GM21717 (cell line): ENCODE data around the gene PPP1R1C.

ENCODE experiments used
- ATAC-seq: cut with Tn5 transposase; IDR thresholded peaks from one replicate; pipeline ENCODE4 v1.9.1; 2021; ENCODE audit warnings: mild to moderate bottlenecking, moderate library complexity; ENCODE audit not compliant: unreplicated experiment

Gene PPP1R1C

DNA sequence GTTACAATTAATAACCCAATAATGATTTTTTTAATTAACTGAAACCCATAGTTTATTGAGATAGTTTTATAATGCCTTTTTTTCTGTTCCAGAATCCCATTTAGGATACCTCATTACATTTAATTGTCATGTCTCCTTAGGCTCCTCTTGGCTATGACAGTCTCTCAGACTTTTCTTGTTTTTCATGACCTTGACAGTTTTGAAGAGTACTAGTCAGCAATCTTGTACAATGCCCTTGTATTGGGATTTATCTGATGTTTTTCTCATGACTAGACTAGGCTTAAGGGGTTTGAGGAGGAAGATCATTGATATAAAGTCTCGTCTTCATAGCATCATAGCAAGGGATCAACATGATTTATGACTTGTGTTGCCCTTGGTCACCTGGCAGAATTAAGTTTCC, 72.4 kb downstream of the PPP1R1C start:
- no peak for ATAC-seq

DNA sequence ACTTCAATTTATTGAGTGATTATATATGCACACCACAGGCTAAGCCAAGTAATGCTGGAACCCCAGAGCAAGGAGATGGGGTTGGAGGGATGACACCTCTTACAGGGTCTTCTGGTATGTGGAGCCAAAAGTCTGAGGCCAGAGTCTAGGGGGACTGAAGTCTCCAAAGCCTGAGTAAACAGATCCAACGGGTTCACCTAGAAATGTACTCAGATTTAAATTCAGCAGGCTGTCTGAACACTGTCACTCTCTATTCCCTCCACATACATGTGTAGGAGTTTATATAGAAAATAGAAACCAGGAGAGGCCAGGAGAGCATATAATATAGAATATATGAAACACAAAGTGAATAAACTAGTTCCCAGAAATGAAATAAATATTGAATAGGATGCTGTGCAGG, 76.1 kb downstream of the PPP1R1C start:
- no peak for ATAC-seq

DNA sequence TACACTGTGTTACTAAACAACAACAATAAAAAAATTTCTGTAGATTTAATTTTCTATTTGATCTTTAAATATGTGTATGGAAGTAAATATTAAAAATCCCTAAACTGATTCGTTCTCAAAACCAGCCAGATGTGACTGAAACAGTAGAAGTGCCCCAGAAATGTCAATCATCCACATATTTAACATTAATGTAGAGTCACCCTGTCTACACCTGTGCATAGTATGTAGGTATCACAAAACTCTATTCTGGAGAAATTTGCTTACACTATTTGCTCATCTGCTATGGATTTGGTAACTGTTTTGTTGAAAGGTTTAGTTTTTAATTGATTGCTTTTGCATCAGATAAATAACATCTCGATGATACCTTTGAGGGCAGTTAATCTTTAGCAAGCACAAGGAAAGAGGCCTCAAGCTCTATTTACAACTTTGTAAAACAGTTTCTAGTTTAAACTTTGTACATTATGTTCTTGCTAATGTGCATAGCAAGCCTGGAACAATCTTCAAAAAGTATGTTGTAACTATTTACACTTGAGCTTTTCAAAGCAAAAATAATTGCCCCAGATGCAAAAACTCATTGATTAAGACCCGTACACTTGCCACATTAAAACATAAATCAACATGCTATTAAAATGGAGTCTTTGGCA, 76.8 kb downstream of the PPP1R1C start:
- no peak for ATAC-seq

DNA sequence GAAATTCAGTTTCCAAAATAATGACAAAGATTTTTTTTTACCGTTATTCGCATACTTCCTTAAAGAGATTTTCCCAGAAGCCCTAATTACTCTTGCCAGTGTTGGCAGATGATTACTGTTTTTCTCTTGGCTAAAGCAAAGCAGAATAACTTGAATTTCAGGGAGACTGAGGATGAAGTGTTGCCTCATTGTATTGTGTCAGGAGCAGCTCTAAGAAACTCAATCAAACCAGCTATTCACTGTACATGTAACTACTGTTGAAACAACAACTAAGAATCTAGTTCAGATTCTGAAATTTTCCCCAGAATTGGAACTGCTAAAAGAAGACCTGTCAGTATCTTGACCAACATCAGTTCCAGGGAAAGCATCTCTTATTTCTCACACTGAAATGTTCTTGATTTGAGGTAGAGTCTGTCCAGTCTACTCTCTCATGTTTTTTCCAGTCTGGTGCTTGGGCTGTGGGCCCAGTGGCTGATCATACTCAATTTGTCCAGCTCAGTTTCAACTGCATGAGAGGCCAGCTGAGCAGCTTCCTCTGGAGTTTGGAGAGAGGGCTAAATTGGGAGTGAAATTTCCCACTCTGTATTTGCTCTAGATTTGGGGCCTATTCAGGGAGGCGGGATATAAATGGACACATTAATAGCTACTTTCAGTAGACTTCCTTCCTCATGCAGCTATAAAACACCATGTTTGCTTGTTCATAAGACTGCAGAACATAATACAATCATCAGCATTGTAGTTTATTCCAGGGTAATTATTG, 78.5 kb downstream of the PPP1R1C start:
- no peak for ATAC-seq

DNA sequence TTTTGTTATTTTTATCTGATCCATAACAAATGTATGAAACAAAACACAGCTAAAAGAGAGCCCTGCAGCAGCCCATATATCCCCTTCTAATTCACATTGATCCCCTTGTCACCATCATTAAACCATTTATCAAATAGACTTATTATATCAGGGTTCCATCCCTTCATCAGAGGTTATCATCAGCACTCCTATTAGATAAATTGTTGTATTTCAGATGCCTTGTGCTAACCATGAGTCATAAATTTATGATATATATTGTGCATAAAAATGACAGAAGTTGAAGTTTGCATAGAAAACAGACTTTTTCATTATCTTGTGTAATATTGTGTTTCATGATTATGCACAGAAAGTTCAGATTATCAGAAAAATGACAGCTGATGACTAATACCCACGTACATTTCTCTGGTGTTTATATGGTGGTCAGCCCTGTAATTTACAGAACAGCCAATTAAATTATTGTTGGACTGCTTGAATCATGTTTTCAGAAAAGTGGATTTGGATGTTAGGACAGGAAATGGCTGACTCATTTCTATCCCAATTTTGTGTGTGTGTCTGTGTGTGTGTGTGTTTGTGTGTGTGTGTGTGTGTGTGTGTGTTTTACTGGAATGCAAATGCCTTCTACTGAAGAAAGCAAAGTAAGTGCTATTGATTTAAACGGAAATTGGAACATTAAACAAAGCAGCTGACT, 80.9 kb downstream of the PPP1R1C start:
- no peak for ATAC-seq

DNA sequence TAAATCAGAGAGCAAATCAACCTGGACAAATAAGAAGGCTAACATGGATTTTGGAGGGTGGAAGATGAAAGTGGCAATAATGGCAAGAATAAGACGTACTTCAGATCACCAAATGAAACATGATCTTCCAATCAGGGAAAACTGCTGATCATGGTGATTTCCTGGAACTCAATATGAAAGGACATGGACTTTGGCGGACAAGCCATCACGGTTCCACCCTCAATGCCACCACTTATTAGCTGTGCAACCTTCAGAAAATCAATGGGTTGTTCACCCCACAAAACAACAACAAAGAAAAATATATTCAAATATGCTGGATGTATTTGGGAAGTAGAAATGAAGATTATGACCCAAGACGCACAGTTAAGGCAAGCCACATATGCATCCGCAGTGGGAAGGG, 81.7 kb downstream of the PPP1R1C start:
- ATAC-seq: no peak

DNA sequence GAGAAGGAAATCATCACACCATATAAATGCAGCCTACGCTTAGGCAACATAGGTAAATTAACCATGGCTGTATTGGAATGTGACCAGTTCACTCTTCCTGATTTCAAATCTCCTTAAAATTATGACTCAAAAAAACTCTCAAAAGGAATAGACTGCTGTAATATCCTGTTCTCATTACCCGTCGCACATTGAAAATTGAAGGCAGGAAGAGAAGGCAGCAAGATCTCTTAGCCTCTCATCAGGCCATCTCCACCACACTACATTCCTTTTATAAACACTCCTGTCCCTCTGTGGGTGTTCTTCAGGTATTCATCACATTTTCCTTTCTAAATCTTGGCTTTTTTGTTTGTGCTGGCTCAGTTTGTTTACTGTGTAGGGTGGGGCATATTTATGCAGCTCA, 83.2 kb downstream of the PPP1R1C start:
- ATAC-seq: no peak

DNA sequence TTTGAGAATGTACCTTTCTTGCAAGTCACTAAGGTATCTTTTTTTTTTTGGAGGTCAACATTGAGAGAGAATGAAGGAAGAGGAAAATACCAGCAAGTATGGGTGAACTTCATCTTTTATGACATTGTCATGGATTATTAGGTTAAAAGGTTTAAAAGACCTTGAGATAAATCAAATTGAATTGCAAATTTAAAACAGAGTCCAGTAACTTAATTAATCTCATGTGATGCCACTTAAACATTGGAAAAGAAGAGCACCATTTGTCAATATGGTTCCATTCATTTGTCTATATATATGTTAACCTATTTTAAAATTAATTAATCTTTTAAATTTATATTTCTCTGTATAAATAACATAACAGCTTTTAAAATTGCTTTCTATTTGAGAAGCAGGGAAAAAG, 83.8 kb downstream of the PPP1R1C start:
- no peak for ATAC-seq

DNA sequence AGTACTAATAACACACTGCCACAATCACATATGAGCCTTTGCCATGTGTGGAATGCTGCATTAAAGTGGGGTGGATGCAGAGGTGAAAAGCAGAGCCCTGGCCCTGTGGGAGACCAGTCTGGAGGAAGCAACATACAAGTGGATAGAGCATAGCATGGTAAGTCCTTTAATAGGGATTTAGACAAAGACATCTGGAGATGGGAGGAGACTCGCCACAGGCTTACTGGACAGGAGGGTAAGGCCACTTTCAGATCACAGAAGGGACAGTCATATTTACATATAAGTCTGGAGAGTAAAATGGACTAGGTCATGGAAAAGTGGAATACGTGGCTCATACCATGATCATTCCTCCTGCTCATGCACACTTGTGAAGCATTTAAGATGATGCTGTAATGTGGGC, 84.3 kb downstream of the PPP1R1C start:
- no peak for ATAC-seq

DNA sequence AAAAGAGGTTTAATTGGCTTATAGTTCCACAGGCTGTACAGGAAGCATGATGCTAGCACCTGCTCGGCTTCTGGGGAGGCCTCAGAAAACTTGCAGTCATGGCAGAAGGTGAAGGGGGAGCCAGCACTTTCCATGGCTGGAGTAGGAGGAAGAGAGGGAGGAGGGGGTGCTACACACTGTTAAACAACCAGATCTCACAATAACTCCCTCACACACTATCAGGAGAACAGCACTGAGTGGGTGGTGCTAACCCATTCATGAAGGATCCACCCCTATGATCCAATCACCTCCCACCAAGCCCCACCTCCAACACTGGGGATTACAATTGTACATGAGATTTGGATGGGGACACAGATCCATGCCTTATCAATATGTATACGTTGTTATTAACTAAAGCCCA, 85.1 kb downstream of the PPP1R1C start:
- ATAC-seq: no peak

DNA sequence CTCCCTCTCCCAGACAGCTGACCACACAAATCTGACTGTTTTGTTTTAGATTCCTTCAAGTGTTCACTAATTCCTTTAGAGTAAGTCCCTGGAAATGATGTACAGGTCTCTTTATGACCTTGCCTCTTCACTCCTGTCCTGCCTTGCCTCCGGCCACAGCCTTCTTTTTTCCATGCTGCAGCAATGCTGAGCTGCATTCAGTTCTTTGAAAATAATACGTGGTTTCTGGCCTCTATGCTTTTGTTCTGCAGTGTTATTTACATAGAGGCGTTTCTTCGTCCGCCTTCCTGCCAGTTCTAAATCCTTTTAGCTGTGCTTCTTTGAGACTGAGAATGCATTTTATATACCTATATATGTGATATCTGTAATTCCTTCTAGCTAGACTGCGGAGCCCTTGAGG, 87.2 kb downstream of the PPP1R1C start:
- ATAC-seq: no peak

DNA sequence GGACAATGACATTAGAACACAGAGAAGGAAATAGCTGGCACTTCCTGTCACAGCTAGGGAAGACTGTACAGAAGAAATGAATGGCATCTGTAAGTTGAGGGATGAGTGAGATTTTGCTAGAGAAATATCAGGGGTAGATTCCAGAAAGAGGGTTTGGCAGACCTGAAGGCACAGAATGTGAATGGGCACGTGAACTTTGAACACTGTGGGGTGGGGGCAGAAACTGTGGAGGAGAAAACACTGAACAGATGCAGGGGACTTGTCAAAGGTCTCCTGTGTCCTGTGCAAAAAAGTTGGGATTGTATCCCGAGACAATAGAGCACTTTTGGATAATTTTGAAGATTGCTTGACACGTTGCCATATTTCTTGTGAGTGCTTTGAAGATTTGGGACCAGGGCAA, 88.0 kb downstream of the PPP1R1C start:
- ATAC-seq: no peak

DNA sequence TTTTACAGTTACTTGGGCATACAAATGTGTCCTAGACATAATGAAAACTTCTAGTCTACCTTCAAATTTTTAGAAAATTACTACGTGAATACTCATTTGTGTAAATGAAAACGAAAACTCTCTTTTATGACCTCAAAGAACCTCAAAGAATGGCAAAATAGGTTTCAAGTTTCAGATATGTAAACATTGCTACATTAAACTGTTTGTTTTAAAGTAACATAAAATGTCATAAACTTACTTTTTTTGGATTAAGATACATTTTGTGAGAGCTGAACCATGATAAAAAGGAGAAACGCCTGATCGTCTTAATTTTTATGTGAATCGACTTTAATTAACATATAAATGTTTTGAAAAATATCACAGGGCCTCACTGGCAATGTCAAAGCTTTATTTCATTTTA, 91.4 kb downstream of the PPP1R1C start:
- ATAC-seq: no peak

DNA sequence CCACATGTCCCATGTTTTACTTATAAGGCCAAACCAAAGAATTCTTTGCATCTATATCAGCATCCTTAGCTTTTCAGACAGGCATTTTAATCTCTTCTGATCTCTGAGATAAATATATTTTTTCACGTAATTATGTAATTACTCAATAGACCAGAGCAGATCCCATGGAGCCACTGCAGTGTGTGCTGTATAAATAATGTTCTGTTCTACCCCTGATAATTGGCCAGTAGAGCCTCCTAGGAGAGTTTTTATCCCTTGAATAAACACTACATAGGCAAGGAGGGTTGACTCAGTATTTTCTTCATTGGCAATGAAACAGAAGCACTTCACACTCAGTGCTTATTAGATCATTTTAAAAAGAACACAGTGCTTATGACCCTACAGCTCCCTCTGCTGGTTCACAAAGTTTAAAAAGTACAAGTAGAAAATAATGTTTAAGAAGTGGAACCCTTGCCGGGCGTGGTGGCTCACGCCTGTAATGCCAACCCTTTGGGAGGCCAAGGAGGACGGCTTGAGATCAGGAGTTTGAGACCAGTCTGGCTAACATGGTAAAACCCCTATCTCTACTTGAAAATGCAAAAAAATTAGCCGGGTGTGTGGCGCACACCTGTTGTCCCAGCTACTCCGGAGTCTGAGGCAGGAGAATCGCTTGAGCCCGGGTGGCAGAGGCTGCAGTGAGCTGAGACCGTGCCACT, 91.9 kb downstream of the PPP1R1C start:
- ATAC-seq: peak; percentile 66

DNA sequence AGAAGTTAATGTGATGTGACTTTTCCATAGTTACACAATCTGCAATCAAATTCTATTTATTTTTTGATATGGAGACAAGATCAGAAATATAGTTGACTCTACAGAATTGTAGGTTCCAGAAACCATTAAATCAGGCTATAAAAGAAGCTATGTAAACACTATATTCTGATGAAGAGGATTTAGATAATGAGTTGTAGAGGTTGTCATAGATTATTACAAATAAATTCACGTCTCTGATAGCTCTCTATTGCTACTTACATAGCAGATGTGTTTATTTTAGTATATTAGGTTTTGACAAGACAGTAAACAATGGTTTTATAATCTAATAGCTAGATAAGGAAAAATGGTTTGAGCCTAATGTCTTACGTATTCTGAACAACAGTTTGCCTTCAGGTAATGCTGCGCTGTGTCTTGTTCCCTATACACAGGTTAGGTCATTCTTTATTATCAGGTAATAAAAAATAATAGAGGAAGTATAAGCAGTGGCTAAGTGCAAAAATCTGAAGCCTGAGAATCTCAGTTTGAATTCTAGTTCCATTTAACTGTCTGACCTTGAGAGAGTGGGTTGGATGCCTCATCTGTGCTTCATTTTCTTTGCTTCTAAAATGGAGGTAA, 93.4 kb downstream of the PPP1R1C start:
- ATAC-seq: no peak

DNA sequence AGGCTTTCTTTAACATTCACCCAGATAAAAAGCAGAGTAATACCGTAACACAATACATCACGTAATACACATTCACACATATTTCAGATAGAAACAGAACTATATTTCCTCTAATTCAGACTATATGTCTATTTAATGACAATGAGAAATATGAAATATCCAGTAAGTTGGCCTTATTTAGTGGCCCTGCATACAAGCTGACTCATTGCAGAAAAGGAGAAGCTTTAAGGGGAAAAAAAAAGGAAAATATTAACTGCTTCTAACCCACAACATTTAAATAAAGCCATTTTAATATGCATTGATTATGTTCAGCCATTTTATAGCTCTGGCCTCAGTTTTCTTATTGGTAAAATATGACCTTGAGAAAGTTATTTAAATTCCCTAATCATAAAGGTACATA, 94.8 kb downstream of the PPP1R1C start:
- ATAC-seq: no peak

DNA sequence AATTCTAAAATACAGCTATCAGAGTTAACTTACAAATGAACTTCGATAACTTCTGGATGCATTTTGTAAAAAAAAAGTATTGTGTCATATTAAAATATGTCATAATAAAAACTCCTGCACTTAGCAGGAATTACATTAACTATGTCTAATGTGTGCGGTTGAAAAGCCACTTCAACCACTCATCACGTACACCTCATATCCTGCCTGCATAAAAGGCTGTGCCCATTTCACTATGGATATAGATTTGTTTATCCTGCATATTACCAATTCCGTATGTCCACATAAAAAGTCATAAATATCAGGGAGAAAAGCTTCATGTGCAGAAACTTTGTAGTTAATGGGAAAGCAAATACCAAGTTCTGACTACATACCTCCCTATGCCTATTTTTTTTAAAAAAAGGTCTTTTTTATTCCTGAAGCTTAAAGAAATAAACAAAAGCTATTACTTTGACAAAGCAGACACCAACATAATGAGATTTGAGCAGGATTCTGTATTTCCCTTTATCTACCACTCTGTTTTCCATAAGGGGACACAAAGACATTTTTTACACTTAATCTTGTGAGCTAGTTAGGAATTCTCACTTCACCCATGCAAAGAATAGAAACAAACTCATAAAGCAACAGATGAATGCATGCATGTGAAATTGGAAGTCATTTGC, 96.1 kb downstream of the PPP1R1C start:
- no peak for ATAC-seq

DNA sequence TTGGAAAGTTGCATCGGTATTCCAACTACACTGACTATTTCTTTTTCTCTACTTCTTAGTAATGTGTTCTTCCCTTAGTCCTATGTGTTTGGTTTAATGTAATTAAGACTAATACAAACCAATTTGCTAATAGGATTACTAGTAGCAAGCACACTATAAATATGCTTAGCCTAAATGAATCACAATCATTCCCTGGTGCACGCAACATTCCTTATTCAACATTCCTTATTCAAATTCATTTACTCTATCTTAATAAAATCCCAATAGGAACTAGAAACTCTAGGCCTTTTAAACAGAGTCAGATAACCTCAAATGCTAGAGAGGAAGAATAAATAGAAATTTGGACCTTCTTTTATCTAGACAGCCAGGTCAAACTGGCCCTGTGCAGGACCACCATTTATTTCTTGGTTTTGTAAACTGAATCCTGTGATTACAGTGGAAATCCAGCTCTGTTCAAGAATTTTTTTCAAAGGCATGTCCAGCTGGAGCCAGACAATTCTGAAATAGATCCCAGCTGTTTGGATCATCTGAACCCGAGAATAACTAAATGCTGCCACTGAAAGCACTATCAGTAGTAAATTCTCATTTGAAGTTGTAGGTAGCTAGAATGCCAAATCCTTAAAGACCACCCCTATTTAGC, 103.1 kb downstream of the PPP1R1C start:
- ATAC-seq: no peak

DNA sequence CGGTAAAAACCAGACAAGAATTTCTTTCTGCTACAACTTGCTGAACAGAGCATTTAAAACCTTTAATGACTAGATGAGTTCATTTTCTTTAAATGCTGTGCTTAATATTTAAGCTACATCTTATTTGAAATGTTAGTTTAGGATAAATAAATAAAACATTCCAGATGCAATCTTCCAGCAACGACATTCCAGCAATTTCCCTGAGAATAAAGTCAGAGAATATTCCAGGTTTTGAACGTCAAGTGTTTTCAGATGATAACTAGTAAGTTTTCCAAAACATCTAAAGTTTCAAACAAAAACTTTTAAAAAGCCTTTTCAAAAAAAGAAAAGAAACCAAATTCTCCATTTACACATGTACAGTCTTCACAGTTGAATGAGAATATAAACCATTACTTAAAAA, 104.8 kb downstream of the PPP1R1C start:
- ATAC-seq: no peak

DNA sequence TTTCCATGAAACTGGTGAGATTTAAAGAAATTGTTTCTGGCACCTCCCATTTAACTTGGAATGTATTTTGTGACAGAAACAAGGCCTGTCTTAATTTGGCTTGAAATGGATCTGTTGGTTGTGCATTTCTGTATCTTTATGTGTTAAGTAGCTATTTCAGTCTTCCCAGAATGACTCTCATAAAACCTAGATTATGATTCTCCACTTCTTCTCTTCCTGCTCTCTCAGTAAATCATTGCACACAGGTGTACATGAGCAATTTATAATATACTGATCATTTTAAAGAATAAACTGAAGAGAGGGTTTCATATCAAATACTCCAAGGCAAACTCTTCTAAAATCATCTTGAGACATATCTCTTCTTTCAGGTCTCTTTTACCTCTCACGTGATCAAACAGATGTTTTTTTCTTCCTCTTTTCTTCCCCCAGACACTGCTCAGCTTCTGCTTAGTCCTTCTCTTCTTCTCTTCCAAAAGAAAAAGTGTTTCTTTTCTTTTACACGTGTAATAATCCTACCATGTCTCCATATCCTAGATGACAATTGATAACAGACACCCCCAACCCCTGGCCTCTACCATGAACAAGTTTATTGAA, 112.0 kb downstream of the PPP1R1C start:
- no peak for ATAC-seq
